HEK293 (cell line): Measurements from ENCODE around the gene ZNF662.

Experiments
- AEBP2 ChIP-seq: fragments of 450-650 bp; formaldehyde crosslinking; IDR thresholded peaks from 2 replicates; pipeline ENCODE4 v1.5.1; 2016; ENCODE audit warnings: missing biosample characterization, missing genetic modification characterization, borderline replicate concordance
- CTCF ChIP-seq: fragments of 450-650 bp; formaldehyde crosslinking; IDR thresholded peaks from 2 replicates; pipeline ENCODE4 v1.5.1; 2016; ENCODE audit warnings: missing biosample characterization, missing genetic modification characterization
- KLF7 ChIP-seq: fragments of 450-650 bp; formaldehyde crosslinking; IDR thresholded peaks from 2 replicates; pipeline ENCODE4 v1.5.1; 2016; ENCODE audit warnings: missing biosample characterization, missing genetic modification characterization, borderline replicate concordance
- ZNF580 ChIP-seq: fragments of 450-650 bp; formaldehyde crosslinking; IDR thresholded peaks from 2 replicates; pipeline ENCODE4 v1.5.1; 2016; ENCODE audit warnings: missing biosample characterization, missing genetic modification characterization
- ZNF654 ChIP-seq: fragments of 450-650 bp; formaldehyde crosslinking; IDR thresholded peaks from 2 replicates; pipeline ENCODE4 v1.5.1; 2016; ENCODE audit warnings: low read depth, missing biosample characterization, missing genetic modification characterization
- ZNF785 ChIP-seq: fragments of 450-650 bp; formaldehyde crosslinking; IDR thresholded peaks from 2 replicates; pipeline ENCODE4 v1.5.1; 2016; ENCODE audit warnings: missing biosample characterization, missing genetic modification characterization

GRCh38 chr3:42960786-42961185, 54.8 kb downstream of the ZNF662 start:
- TF ChIP-seq ZNF654 (tag by site-specific recombination): no peak
- no peak for TF ChIP-seq CTCF (tag by site-specific recombination)
- no peak for TF ChIP-seq ZNF580 (tag by site-specific recombination)
- TF ChIP-seq AEBP2: no peak
- no peak for TF ChIP-seq KLF7 (tag by site-specific recombination)
- no peak for TF ChIP-seq ZNF785
